Stimulated activated CD4-positive, alpha-beta T cell treated with anti-CD3 and anti-CD28 coated beads, Interleukin-15, amount 100 ng/mL, for 24 hours (primary cell): ENCODE measurements around the gene ANTXRL.
"Not testable (repeated sequence)": the region's sequence is repeated elsewhere in the genome, so short reads cannot be mapped to it uniquely, and the experiment has no call there.

Experiments
- DNase-seq: peaks from one replicate; pipeline ENCODE4 v3.0.0-alpha.2; 2020

The ANTXRL gene

GRCh38 chr10:46286991-46287693 lies at the start of gene ANTXRL:
Gene ANTXRL, plus strand, starts transcription at chr10:46286997. Its CDS starts 266 bp downstream, at chr10:46287263.
- DNase-seq, result no peak

GRCh38 chr10:46237815-46238510 lies 48.8 kb upstream of the ANTXRL start:
- DNase-seq, result no peak

GRCh38 chr10:46239247-46239646 lies 47.5 kb upstream of the ANTXRL start:
- no peak for DNase-seq

DNA sequence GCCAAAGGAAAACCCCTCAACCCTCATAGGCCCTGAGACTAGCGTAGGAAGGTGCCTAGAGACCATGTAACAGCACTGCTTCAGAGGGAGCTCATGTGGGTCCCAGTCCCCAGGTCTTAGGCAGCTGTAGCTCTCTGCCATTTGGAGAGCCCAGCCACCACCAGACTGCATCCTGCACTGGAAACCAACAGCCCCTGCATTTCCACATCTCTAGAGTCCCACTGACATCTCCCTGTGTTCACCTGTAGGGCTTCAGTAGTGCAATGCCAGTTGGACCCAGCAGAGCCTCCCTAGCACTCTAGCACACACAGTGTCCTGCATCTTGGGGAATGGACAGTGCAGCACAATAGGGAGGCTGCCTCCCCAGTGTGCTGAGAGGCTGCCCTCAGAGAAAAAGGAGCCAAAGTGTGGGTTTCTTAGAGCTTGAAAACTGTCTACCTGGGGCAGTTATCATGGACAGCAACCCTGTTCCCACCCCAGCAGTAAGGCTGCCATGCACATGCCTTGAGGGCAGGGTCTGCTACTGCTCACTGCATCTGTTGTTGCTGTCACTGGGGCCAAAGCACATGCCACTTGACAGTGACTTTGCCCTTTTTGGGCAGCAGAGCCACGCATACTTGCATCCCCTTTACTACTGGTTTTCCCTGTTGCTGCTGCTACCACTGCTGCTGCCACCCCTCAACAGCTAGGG lies 46.7 kb upstream of the ANTXRL start:
- DNase-seq, result no peak

DNA sequence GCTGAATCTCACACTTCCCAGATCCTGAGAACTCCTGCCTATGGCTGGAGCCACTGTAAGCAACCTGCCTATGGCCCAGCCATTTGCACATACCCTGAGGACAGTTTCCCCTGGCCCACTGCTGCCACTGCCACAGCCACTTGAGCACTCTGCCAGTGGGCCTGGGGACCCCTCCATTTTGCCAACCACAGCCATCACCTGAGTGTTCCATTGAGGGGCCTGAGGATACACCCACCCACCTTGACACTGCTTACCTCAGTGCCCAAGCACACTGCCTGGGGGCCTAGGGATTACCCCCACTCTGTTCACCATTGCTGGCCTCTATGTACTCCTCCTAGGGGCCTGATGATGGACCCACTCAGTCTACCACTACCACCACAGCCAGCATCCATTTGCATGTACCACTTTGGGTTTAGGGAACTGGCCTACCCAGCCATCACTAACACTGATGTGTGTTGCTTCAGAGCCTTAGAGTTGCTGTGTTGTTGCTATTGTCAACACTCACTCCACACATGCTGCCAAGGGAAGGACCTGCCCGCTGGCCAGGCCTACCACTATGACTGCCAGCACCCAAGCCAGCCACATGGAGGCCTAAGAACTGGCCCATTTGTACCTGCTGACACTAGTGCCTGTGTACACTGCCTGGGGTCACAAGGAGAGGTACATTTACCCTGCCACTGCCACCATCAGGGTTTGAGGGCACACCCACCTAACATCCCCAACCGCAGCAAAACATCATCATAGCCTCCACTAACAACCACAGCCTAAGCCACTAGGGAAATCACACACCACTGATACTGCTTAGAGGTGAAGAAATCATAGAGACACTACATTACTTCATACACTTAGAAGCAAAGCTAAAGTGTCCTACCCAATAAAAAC lies 45.9 kb upstream of the ANTXRL start:
- no peak for DNase-seq

GRCh38 chr10:46245381-46245900 lies 41.4 kb upstream of the ANTXRL start:
- DNase-seq, result no peak

DNA sequence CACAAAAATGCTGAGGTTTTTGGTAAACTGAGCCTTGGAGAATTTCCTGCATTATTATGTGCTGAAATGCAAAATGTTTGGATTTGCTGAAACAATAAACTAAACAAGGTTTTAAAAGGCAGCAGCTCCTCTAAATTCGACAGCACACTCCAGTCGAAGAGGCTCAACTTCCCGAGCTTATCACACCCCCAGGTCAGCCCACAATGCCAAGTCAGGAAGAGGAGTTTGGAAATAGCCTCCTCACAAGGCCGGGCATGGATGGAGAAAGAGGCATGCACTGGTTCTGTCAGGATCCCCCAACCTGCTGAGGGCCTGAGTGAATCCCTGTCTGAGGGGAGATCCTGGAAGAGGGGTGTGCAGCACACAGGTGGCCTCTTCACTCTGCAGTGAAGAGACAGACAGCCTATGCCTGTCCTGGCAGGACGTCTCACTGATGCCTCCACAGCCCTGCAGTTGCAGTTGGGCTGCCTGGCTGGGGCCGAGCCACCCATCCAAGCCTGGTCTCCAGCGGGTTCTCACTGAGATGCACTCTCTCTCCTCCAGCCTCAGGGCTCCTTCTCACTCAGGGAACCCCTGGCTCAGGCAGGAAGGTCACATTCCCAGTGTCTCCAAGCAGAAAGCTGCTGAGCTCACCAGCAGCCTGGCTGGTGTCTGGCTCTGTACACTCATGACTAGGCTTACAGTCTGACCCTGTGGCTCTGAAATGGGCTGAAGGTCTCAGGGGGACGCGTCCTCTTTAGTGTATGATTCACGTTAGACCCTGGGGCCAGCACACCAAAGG lies 40.2 kb upstream of the ANTXRL start:
- not testable (repeated sequence) for DNase-seq

DNA sequence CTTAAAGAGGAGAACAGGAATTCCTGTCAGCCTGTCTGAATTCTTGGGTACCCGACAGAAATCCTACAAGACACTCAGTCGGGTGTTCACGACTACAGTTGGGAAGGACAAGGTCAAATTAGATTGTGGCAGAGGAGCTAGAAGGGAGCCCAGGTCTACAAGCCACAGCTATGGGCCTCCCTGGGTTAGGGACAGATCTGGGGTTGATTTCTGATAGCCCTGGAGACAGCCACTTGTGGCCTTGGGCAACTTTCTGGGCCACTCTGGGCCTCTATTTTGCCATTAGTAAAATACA lies 39.7 kb upstream of the ANTXRL start:
- no peak for DNase-seq

DNA sequence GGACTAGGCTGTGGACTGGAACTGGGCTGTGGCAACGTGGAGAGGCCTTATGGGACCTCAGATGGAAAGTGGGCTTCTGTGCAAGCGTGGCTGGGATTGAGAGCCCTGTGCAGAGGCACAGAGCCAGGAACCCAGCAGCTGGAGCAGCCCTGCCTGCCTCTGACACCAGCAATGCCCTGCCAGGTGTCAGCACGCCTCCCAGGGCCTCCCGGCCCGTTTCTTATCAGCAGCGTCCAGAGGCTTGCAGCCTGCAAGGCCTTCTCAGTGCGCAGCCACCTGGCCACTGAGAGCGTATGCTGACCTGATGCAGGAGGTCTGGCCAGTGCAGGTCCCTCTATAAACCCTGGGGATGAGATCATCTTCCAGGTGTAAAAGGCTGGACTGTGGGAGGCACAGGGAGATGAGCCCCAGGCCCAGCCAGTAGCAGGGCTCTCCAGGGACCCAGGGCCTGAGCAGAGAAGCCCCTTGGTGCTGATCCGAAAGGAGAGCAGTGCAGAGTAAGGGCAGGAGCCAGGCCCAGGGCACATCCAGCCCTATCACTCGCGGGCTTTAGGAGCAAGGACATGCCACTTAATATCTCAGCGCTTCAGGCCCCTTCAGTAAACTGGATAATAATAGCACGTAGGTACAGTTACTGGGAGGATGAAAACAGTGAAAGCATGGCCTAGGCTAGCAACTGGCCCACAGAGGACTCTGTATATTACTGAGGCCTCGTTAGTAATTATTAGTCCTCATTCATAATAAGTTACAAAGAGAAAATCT lies 38.8 kb upstream of the ANTXRL start:
- no peak for DNase-seq

GRCh38 chr10:46248651-46249146 lies 38.1 kb upstream of the ANTXRL start:
- DNase-seq, result no peak

GRCh38 chr10:46249617-46250344 lies 37.0 kb upstream of the ANTXRL start:
- DNase-seq, result not testable (repeated sequence)

GRCh38 chr10:46250481-46250880 lies 36.3 kb upstream of the ANTXRL start:
- no peak for DNase-seq

DNA sequence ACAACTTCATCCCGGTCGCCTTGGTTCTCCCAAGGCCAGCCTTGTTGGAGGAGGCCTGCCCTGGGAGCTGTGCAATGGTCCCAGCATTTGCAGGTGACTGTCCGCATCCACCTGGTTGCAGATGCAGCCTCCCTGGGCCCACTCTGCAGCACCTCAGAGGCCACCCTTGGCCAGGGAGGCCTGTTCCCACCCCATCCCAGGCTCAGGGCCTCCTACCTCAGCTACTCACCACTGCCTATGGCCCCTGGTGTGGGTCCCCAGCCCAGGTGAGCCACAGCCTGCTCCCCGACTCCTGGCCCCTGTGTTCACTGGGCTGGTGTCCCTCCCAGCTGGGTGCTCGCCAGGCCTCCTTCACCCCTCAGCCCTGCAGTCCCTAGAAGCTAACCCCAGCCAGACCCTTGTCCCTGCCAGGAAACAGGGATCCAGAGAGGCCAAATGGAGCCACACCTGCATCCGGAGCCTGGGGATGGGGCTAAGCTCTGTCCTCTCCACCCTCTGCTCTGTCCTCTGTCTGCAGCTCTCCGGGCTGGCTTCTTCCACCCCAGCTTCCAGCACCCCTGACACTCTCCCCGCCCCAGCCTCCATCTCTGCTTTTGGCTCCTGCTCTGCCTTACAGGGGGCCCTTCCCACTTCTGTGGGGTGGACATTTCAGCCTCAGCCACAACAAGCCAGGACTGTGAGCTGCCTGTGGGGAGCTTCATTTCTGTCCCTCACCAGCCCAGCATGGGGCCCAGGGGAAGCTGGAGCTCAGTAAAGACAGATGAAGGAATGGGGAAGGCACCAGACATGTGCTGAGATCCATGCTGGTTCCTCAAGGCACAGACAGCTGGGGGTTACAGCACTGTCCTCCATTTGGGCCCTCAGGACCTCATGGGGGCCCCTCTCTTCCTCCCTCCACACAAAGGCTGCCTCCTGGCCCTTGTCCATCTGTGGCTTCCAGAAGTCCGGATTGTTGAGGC lies 35.6 kb upstream of the ANTXRL start:
- DNase-seq, result no peak

GRCh38 chr10:46251857-46252847 lies 34.6 kb upstream of the ANTXRL start:
- no peak for DNase-seq

DNA sequence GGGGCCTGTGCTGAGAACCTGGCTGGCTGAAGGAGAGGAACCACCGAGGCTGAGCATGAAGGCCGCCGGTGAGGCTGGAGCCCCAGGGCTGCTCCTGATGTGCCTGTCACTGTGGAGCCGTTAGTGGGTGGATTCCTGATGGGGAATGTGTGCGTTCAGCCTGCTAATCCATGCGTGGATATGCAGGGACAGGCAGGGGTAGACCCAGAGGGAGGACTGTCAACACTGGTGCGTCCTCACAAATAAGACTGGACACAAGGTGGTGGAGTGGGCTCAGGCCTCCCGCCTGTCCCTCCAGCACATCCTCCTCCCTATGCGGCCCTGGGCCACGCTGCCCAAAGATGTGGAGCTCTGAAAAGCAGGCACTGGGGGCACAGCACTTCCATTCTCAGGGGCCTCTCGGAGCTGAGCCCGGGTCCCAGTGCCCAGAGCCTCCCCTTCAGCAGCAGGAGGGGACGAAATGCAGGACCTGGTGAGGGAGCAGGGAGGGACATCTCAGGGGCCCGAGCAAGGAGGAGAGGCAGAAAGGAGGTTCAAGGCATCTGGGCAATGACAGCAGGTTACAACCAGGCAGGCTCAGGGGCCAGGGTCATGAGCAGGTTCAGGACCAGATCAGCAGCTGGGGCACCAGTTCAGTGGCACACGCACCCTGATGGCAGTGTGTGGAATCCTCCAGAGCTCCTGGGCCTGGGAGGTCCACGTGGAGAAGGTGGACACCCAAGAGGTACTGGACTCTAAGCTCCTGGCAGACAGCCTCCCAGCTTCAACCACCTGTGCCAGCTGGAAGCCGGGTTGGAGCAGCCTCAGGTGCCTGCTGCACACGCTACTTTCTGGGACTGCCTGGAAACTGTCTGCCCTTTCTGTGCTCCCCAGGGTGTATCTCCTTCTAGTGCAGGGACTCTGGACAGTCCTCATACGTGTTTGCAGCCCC lies 33.5 kb upstream of the ANTXRL start:
- DNase-seq, result no peak

GRCh38 chr10:46254007-46254383 lies 32.8 kb upstream of the ANTXRL start:
- DNase-seq, result no peak

DNA sequence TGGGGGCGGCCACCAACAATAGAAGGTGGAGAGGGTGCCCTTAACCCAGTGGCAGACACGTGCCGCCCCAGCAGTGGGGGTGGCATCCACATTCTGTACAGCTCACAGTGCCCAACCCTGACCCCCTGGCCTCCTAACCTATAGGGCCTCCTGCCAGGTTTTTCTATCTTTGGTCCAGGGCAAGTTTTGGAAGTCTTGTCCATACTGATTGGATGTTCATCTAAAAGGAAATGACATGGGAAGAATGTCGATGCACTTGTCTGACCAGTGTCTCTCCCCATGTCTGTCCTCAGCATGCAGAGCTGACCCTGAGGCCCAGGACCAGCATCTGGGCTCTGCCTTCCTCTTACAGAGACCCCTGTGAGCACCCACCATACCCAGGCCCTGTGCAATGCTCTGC lies 32.3 kb upstream of the ANTXRL start:
- no peak for DNase-seq
